ENCODE data around the gene SSBP3.
A peak's percentile ranks its signal among the peaks of the same experiment; 100 is the strongest.

SSBP3 gene

DNA sequence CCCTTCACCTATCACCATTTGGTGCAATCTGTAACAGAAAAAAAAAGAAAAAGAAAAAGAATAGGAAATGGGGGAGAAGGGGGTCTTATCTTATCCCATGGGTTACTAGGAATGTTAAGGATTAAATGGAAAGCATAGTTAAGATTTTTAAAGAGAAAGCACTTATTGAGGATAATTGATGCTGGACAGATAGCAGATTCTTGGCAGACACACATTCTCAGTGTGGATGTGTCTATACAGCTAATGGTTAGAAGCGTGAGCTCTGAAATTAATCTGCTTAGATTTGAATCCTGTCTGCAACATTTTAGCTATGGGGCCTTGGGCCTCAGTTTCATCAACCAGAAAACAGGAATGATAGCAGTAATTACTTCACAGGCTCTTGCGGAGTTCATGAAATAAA, 67.1 kb downstream of the SSBP3 start:
- POLR2A ChIA-PET: no interaction called here

GRCh38 chr1:54338464-54338863, 67.7 kb downstream of the SSBP3 start:
- no peak for DNase-seq (ENCODE audit: extremely low spot score)
- ChIA-PET POLR2A (no interaction called here), CTCF (no interaction called here)
- TF ChIP-seq NFRKB (IDR thresholded peaks at IDR 0.05) (no peak), CTBP1 (IDR thresholded peaks at IDR 0.05; ENCODE audit: borderline replicate concordance) (no peak), HDGF (IDR thresholded peaks at IDR 0.05; ENCODE audit: borderline replicate concordance) (no peak), L3MBTL2 (conservative IDR thresholded peaks at IDR 0.05) (0 out of 2 replicates have a peak, but pooled peaks have one; percentile 35), FOXM1 (IDR thresholded peaks at IDR 0.05; ENCODE audit: borderline replicate concordance) (no peak), FOXA1 (IDR thresholded peaks at IDR 0.05) (no peak)

More for the DNA sequence above, 67.1 kb downstream of the SSBP3 start:
- CTCF ChIA-PET: no interaction called here
- no peak for TF ChIP-seq NFRKB (IDR thresholded peaks at IDR 0.05)
- no peak for TF ChIP-seq CTBP1 (IDR thresholded peaks at IDR 0.05; ENCODE audit: borderline replicate concordance)
- TF ChIP-seq SUZ12 (IDR thresholded peaks at IDR 0.05): no peak
- TF ChIP-seq ZNF384 (IDR thresholded peaks at IDR 0.05): no peak
- DNase-seq (ENCODE audit: extremely low spot score): no peak

DNA sequence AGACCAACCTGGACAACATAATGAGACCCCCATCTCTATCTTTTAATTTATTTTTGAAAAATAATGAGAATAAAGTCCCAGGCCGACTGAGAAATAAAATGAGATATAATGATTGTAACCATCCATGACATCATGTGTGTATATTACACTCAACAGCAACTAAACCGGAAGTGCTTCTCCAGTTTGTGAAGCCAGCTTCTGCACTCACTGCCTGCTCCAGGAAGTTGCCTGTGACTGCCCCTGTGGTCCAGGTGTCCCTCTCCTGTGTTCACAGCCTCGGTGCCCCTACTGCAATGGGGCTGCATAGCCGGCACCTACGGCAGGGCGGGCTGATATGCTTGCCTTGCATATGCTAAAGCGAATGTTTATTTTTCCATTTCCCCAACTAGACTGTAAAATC, 68.3 kb downstream of the SSBP3 start:
- CTCF ChIA-PET: interaction anchor here (0.6 kb wide), 1 partner anchor 326 kb away, joined by 3 read pairs; no protein-coding TSS in a partner anchor

DNA sequence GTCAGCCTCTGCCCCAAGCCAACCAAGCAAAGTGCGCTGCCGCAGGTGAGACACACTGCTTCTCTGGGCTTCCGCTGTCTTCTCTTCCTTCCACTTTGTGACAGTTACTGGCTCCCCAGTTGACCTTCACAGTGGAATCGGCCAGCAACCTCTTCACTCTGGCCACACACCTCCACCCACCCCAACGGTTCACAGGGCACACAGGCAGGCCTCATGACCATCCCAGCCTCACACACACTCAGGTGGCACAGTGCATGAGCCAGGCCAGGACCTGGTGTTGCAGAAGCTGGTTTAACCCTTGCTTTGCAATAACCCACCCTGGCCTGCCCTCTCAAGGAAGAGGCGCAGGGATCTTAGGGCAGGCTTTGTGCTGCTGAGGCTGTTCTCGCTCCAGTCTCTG, 69.2 kb downstream of the SSBP3 start:
- no peak for TF ChIP-seq FOXM1 (IDR thresholded peaks at IDR 0.05; ENCODE audit: borderline replicate concordance)
- TF ChIP-seq PKNOX1 (IDR thresholded peaks at IDR 0.05): no peak
- TF ChIP-seq L3MBTL2 (conservative IDR thresholded peaks at IDR 0.05): no peak
- TF ChIP-seq CTBP1 (IDR thresholded peaks at IDR 0.05; ENCODE audit: borderline replicate concordance): no peak
- TF ChIP-seq ARNT (IDR thresholded peaks at IDR 0.05): no peak
- POLR2A ChIA-PET: no interaction called here
- CTCF ChIA-PET: no interaction called here
- DNase-seq (ENCODE audit: extremely low spot score): no peak

More for the DNA sequence above, 68.3 kb downstream of the SSBP3 start:
- POLR2A ChIA-PET: no interaction called here
- no peak for DNase-seq (ENCODE audit: extremely low spot score)
- TF ChIP-seq PKNOX1 (IDR thresholded peaks at IDR 0.05) (no peak), FOXA1 (IDR thresholded peaks at IDR 0.05) (no peak)

GRCh38 chr1:54336116-54336515, 70.1 kb downstream of the SSBP3 start:
- no peak for DNase-seq (ENCODE audit: extremely low spot score)
- POLR2A ChIA-PET: no interaction called here
- TF ChIP-seq HDGF (IDR thresholded peaks at IDR 0.05; ENCODE audit: borderline replicate concordance) (no peak), ELF4 (IDR thresholded peaks at IDR 0.05) (no peak), PKNOX1 (IDR thresholded peaks at IDR 0.05) (no peak), FOXM1 (IDR thresholded peaks at IDR 0.05; ENCODE audit: borderline replicate concordance) (no peak), LEF1 (IDR thresholded peaks at IDR 0.05; ENCODE audit: borderline replicate concordance) (no peak), L3MBTL2 (conservative IDR thresholded peaks at IDR 0.05) (no peak), FOXK2 (IDR thresholded peaks at IDR 0.05) (no peak), ZNF384 (IDR thresholded peaks at IDR 0.05) (no peak), SP1 (IDR thresholded peaks at IDR 0.05) (no peak), TARDBP (IDR thresholded peaks at IDR 0.05) (no peak)
- CTCF ChIA-PET: no interaction called here

DNA sequence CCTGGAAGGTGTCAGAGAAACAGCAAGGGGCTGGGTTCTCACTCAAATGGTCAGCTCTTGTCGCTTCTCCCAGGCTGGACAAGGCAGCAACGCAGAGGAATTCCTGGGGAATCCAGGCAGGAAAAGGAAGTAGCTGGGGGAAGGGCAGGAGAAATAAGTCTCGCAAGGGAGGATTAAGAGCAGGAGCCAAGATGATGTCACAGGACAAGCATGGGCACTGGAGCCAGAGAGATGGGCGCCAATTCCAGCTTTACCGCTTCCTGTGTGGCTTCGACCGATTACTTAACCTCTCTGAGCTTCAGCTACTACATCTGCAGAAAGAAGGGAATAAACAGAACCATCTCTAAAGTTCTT, 70.5 kb downstream of the SSBP3 start:
- ChIA-PET POLR2A (no interaction called here), CTCF (no interaction called here)
- DNase-seq (ENCODE audit: extremely low spot score): no peak
- TF ChIP-seq TARDBP (IDR thresholded peaks at IDR 0.05) (no peak), SUZ12 (IDR thresholded peaks at IDR 0.05) (no peak), ZNF384 (IDR thresholded peaks at IDR 0.05) (no peak), SP1 (IDR thresholded peaks at IDR 0.05) (no peak), FOXK2 (IDR thresholded peaks at IDR 0.05) (no peak), PKNOX1 (IDR thresholded peaks at IDR 0.05) (no peak), ELF4 (IDR thresholded peaks at IDR 0.05) (no peak), NFRKB (IDR thresholded peaks at IDR 0.05) (no peak), BHLHE40 (IDR thresholded peaks at IDR 0.05; ENCODE audit: borderline replicate concordance) (no peak), FOXA1 (IDR thresholded peaks at IDR 0.05) (no peak), L3MBTL2 (conservative IDR thresholded peaks at IDR 0.05) (no peak), FOXM1 (IDR thresholded peaks at IDR 0.05; ENCODE audit: borderline replicate concordance) (no peak), HDGF (IDR thresholded peaks at IDR 0.05; ENCODE audit: borderline replicate concordance) (no peak), CTBP1 (IDR thresholded peaks at IDR 0.05; ENCODE audit: borderline replicate concordance) (no peak), ARNT (IDR thresholded peaks at IDR 0.05) (no peak), LEF1 (IDR thresholded peaks at IDR 0.05; ENCODE audit: borderline replicate concordance) (no peak)

Data from HEK293T (cell line).